Tibial artery (tissue), 4 donors: Measurements from ENCODE around the gene PON3.

Source experiments
- DNase-seq, 2 donors: peaks; one replicate each; pipeline ENCODE4 v3.0.0-alpha.2; 2019
- H3K27ac ChIP-seq, 2 donors: fragments of 200-600 bp; sonication (generic) in 1 of 2; 1 replicate in 1 of 2; 2 replicates in 1 of 2; pipeline ENCODE4 v1.5.1; 2018 to 2019; ENCODE audit warnings: mild to moderate bottlenecking in 1 of 2
- H3K27me3 ChIP-seq, 2 donors: fragments of 200-600 bp; sonication (generic) in 1 of 2; one replicate each; pipeline versions ENCODE4 v1.5.1 to v1.6.0; 2016 to 2019
- H3K36me3 ChIP-seq, 3 donors: fragments of 200-600 bp; sonication (generic) in 2 of 3; one replicate each; pipeline ENCODE4 v1.5.1; 2016 to 2019; ENCODE audit warnings: mild to moderate bottlenecking in 2 of 3
- H3K4me1 ChIP-seq, 4 donors: fragments of 200-600 bp; sonication (generic) in 2 of 4; 1 replicate in 3 of 4; 2 replicates in 1 of 4; pipeline ENCODE4 v1.5.1; 2016 to 2019
- H3K4me3 ChIP-seq, 2 donors: fragments of 200-600 bp; sonication (generic) in 1 of 2; 1 replicate in 1 of 2; 2 replicates in 1 of 2; pipeline ENCODE4 v1.5.1; 2018 to 2019; ENCODE audit warnings: mild to moderate bottlenecking in 2 of 2
- H3K9me3 ChIP-seq, 3 donors: fragments of 200-600 bp; sonication (generic) in 1 of 3; one replicate each; pipeline ENCODE4 v1.5.1; 2016 to 2019
- CTCF ChIP-seq, 2 experiments: fragments of 200-600 bp in 1 of 2; fragments of 450-650 bp in 1 of 2; IDR thresholded peaks; one replicate each; pipeline ENCODE4 v1.5.1; 2017 to 2019; ENCODE audit warnings: antibody characterized with exemption in 2 of 2, mild to moderate bottlenecking in 1 of 2, moderate library complexity in 1 of 2
- intact Hi-C: fragments of 100-400 bp; cut with DNase I; formaldehyde crosslinking; loops from one replicate; pipeline ENCODE4 v1.15.0; 2023; ENCODE audit warnings: low total_unique reads

PON3 gene

GRCh38 chr7:95396136-95397032 lies at the start of gene PON3:
TSS of gene PON3 (minus strand) at chr7:95396375. CDS start at chr7:95396350, 25 bp downstream.
- peak within 1 kb of the TSS; percentile 32 to 51 for H3K4me3 ChIP-seq
- H3K36me3 ChIP-seq = no peaks in the 10 kb centered on the region
- no peaks in the 10 kb centered on the region for H3K9me3 ChIP-seq
- H3K27ac ChIP-seq = no peak within 1 kb of the TSS
- no peak for TF ChIP-seq CTCF (IDR thresholded peaks at IDR 0.05)
- intact Hi-C loops = no loop called here
- no peak for DNase-seq
- H3K27me3 ChIP-seq = peaks cover 0 to 23% of the 10 kb centered on the region in 2 donors
- peaks cover 0 to 7% (median 3%) of the 10 kb centered on the region in 4 donors for H3K4me1 ChIP-seq

GRCh38 chr7:95444796-95445195 lies 48.6 kb upstream of the PON3 start:
- no peaks in the 10 kb centered on the region for H3K4me1 ChIP-seq
- H3K4me3 ChIP-seq = no peak overlapping the region
- H3K27ac ChIP-seq = no peak overlapping the region
- H3K27me3 ChIP-seq = no peaks in the 10 kb centered on the region
- no peak for TF ChIP-seq CTCF (IDR thresholded peaks at IDR 0.05)
- no peaks in the 10 kb centered on the region for H3K9me3 ChIP-seq
- intact Hi-C loops = no loop called here
- DNase-seq = no peak
- H3K36me3 ChIP-seq = no peaks in the 10 kb centered on the region

- intact Hi-C loops = no loop called here
These were observed 45.1 kb upstream of the PON3 start for GRCh38 chr7:95441042-95441823.

GRCh38 chr7:95440394-95441038 lies 44.3 kb upstream of the PON3 start:
- H3K36me3 ChIP-seq = no peaks in the 10 kb centered on the region
- TF ChIP-seq CTCF (IDR thresholded peaks at IDR 0.05) = no peak
- no peaks in the 10 kb centered on the region for H3K27me3 ChIP-seq
- no peaks in the 10 kb centered on the region for H3K4me1 ChIP-seq
- DNase-seq = no peak
- intact Hi-C loops = no loop called here
- no peak overlapping the region for H3K27ac ChIP-seq
- H3K4me3 ChIP-seq = no peak overlapping the region
- no peaks in the 10 kb centered on the region for H3K9me3 ChIP-seq

More at GRCh38 chr7:95441042-95441823, 45.1 kb upstream of the PON3 start:
- no peaks in the 10 kb centered on the region for H3K27me3 ChIP-seq
- H3K4me1 ChIP-seq = no peaks in the 10 kb centered on the region
- no peaks in the 10 kb centered on the region for H3K36me3 ChIP-seq
- H3K9me3 ChIP-seq = no peaks in the 10 kb centered on the region
- no peak overlapping the region for H3K4me3 ChIP-seq
- H3K27ac ChIP-seq = no peak overlapping the region
- TF ChIP-seq CTCF (IDR thresholded peaks at IDR 0.05) = no peak
- no peak for DNase-seq

GRCh38 chr7:95436407-95436806 lies 40.2 kb upstream of the PON3 start:
- no peaks in the 10 kb centered on the region for H3K27me3 ChIP-seq
- no peak overlapping the region for H3K27ac ChIP-seq
- H3K36me3 ChIP-seq = no peaks in the 10 kb centered on the region

More at GRCh38 chr7:95436407-95436806, 40.2 kb upstream of the PON3 start:
- H3K4me3 ChIP-seq = no peak overlapping the region
- peaks cover 0 to 11% (median 2%) of the 10 kb centered on the region in 4 donors for H3K4me1 ChIP-seq
- intact Hi-C loops = no loop called here
- H3K9me3 ChIP-seq = no peaks in the 10 kb centered on the region
- no peak for DNase-seq
- no peak for TF ChIP-seq CTCF (IDR thresholded peaks at IDR 0.05)
